GM21526 (cell line): ENCODE results near the gene KDM4F.

Experiments
- ATAC-seq: cut with Tn5 transposase; IDR thresholded peaks from one replicate; pipeline ENCODE4 v1.9.1; 2021; ENCODE audit warnings: moderate library complexity; ENCODE audit not compliant: unreplicated experiment, low FRiP score

Gene KDM4F

DNA sequence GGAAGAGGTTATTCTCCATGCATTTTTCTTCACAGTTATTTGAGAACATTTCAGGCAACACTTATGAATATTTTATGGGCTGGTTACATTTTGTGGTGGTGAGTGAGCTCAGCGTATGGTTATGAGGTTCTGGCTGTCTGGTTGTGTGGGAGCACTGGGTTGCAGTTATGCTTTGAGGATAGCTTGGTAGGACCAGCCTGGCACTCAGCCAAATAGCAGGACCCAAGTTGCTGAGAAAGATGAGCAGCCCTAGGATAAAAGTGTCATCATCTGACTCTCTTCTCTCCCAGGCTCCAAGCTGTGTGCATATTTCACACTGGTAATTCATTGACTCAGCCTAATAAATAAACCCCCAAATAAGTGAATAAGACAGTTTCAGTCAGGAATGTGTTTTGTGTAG is 9.4 kb downstream of the KDM4F start:
- no peak for ATAC-seq

DNA sequence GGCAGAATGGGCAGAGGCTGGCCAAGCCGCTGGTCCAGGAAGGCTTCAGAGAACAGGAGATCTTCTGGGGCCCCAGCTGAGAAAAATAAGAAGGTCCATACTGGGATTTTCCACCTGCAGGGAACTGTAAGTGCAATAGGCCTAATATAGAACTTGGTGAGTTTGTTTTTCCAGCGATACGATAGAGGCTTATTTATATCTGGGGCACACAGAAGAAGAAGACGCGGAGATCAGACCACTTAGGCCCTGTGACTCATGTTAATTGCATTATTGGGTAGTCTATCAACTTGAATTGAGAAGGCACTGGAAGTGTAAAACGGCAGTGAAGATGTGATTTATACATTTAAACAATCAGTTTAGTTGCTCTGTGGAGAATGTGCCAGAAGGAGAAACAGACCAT is 9.8 kb downstream of the KDM4F start:
- no peak for ATAC-seq

DNA sequence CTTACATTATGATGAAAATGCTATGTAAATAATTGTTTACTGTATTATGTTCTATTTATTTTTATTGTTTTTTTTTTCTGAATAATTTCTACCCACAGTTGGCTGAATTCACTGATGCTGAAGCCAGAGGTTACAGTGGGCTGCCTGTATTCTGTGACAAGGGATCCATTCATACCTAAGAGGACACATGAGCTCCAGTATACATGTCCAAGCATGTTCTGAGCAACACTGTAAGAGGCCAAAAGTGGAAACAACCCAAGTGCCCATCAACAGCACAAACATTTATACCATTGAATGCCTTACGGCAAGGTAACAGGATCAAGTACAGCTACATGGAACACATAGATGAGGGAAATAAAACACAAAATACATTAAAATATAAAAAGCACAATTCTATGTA is 16.1 kb downstream of the KDM4F start:
- ATAC-seq: no peak

DNA sequence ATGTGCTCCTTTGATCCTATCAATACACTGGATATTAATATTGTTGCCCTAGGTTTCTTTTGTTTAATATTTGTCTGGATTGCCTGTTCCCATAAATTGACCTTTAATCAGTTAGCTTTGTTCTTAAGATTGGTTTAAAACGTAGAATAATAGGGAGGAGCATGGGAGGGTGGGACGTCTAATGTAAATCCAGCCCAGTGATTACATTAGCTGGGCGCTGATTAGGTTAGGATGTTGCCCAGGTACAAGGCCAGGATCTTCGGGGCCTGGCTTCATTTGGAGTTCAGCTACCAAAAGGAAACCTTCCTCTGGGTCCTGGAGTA is 17.5 kb downstream of the KDM4F start, which contains the start of gene SRSF8:
Gene SRSF8 (plus strand): TSS at position 204 of the 323 bp plus-strand sequence. CDS start 308 bp downstream, outside the sequence.
- peak; percentile 39 for ATAC-seq

DNA sequence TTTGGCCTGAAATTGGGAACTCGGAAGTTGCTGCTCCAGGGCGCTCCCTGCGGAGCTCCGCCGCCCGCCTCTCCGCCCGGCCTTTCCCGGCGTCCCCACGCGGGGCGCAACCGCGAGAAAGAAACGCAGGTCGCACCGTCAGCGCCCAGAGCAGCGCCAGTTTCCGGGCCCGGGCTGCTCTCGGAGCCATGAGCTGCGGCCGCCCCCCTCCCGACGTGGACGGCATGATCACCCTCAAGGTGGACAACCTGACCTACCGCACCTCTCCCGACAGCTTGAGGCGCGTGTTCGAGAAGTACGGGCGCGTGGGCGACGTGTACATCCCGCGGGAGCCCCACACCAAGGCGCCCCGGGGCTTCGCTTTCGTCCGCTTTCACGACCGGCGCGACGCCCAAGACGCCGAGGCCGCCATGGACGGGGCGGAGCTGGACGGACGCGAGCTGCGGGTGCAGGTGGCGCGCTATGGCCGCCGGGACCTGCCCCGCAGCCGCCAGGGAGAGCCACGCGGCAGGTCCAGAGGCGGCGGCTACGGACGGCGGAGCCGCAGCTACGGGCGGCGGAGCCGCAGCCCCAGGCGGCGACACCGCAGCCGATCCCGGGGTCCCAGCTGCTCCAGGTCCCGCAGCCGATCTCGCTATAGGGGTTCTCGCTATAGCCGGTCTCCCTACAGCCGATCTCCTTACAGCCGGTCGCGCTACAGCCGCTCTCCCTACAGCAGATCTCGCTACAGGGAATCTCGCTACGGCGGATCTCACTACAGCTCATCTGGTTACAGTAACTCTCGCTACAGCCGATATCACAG is 18.0 kb downstream of the KDM4F start:
- ATAC-seq: peak; percentile 60

DNA sequence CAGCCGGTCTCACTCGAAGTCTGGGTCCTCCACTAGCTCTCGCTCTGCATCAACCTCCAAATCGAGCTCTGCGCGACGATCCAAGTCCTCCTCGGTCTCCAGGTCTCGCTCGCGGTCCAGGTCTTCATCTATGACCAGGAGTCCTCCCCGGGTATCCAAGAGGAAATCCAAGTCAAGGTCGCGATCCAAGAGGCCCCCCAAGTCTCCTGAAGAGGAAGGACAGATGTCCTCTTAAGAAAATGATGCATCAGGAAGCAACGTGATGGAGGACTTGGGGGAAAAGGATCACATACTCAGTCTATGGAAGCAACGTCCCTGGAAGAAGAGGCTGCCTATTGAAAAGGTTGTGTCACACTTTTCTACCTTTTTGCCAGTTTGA is 18.6 kb downstream of the KDM4F start:
- no peak for ATAC-seq

DNA sequence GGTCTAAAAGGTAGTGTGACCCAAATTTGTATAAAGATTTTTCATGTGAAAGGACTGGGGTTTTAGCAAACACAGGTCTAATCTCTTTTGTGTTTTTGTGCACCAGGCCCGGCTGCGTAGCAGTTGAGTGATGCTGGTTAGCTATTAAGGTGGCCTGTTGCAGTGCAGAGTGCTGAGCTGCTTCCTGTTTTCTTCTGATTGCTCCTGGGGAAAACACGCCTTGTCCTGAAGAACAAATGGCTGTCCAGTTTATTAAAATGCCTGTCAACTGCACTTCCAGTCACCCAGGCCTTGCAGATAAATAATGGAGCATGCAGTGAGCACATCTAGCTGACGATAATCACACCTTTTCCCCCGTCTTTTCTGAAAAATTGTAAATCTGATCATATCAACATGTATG is 19.3 kb downstream of the KDM4F start:
- peak; percentile 75 for ATAC-seq

DNA sequence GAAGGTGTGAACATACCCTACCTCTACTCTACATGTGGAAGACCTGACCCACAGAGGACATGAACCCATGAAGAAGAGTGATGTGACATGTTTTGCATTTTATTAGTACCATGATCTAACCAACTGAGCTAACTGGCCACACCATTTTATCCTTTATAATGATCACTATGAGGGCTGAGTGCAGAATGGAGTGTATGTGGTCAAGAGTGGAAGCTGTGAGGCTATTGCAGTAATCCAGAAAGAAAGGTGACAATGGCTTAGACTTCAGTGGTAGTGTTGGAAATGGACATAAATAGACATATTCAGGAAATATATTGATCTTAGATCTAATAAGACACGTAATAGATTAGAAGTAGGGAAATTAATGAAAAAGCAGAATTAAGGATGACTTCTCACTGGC is 21.2 kb downstream of the KDM4F start:
- ATAC-seq: no peak

DNA sequence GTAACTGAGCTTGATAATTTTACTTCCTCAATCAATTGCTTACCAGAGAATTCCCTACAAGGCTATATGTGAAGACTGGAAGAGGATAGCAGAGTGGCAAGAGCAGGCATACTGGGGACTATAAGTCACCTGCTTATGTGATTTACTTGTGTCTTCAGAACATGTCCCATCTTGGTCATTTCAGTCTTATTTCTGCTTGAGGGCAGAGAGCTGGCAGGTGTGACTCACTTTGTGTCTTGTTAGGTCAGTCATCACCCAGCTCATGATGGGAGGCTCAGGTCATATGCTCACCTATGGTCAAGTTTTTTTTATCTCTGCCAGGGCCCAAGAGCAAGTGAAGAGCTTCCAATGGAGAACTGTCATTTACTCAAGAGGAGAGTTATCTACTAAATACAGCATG is 23.7 kb downstream of the KDM4F start:
- no peak for ATAC-seq

DNA sequence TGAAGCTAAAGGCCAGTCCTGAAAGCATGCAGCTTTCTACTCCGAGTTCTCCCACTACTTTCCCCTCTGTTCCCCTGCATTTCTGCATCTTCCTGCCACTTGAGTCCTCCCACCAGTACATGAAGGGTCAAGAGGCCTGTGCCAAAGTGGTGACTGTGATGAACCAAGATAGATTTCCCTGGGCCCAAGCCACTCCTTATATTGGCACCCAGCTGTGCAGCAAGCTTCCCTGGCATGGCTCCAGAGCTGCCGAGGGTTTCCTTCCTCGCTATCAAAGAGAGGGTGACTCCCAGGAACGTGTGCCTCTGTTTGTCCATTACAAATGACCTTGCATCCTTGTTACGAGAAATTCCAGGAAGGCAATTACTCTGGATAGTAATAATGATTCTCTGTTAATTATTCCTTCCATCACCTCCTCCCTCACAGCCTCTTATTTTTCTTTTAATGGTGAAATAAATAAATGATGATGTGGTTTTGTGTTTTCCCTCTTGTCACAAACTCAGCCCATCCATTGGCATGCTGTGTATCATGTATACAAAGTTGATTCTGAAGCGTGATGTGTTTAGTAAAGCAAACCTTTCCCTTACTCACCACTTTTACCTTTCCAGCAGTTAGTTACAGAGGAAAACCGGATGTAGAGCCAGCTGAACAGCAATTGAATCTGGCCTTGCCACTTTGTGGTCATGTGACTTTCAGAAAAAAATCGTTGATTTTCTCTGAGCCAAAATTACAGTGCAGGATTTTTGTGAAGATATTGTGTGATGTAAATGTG is 25.8 kb downstream of the KDM4F start:
- ATAC-seq: no peak

DNA sequence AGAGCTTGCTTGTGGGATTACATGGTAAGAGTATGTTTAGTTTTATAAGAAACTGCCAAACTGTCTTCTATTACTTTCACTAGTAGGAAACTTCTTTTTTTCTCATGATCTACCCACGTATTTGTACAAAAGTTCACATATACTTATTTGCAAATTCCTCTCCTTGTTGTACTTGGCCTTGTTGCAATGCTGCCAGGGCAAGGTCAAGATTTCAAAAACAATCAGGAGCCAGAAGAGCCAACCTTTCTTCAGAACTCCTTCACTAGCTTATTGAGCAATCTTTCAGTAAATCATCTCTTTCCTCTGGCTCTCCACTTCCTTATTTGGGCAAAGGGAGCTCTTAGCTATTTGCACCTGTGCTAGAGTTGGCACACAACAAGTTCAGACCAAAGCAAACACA is 27.2 kb downstream of the KDM4F start:
- no peak for ATAC-seq

DNA sequence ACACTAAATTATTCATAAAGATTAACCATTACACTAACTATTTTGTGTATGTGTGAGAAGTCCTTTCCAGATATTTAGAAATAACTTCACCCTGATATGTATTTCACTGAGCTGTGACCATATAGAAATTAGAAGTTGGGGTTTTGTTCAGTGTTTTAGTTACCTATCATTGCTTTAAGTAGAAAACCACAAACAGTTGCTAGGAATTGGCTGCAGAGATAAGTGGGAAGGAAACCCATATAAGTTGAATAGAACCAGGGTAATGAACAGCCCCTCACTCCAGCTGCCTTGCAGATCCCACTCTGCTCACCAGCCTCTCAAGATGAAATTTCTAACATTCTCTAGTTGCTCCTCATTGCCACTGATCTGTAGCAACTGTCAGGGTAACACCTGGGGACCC is 27.8 kb downstream of the KDM4F start:
- ATAC-seq: no peak

DNA sequence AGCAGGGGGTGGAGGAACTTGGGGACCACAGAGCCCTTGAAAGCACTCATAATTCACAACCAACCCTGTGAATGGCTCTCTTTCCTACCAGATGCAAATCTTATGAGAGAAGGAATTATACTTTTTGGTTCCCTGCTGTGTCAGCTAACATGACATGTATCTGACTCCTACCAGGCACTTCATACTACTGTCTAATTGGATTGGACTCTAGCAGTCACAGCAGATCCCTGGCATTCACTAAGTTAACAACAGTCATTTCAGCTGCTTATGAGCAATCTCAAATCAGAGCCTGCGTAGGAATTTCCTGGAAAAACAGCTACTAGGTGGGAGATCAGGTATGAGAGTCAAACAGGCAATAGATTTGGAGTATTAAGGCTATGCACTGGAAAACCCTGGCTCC is 29.3 kb downstream of the KDM4F start:
- ATAC-seq: no peak

DNA sequence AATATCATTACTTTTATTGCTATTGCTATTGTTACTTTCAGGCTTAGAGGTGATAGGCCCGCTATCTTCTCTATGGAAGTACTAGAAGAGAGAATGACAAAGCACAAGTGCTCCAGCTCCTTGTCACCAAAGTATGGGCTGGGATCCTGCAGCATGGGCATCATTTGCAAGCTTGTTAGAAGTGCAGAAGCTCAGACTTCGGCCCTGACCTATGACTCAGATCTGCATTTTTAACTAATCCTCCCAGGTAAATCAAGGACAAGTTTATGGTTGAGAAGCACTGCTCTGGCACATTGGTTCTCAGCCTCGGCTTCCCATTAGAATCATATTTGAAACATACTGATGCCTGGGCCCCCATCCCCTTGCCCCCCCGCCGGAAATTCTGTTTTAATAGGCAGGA is 31.8 kb downstream of the KDM4F start:
- no peak for ATAC-seq

DNA sequence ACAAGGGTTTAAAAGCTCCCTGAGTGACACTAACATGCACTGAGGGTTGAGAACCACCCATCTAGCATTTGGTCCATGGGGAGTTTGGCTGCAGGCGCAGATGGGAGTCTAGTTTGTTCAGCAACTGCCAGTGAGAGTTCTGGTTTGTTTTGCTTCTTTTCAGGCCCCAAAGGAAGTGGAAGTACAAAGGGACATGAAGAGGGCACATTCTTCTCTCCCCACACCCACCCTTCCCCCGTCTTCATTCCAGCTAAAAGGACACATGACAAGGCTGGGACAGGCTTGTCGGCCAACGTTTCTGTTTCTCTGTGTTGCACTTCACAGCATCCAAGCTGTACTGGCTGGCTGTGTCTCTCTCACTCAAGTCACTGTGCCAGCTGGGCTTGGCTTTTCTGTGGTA is 32.2 kb downstream of the KDM4F start:
- ATAC-seq: no peak

DNA sequence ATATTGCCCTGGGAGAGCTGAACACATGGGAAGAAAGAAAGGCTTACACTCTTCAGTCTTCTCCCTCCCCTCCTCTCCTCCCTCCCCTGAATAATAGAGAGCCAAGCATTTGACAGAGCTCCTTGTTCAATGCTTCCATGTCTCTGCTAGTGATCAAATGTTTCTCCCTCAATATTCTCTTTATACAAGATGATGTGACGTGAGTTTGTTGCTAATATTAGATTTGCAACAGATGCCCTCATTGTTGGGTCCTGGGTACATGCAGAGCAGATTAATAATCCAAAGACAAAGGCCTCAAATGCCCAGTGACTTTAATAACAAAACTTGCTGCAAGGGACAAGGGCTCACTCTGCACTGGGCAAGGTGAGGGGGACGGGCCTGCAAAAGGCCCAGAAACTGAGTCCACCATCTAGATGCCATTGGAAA is 33.4 kb downstream of the KDM4F start:
- ATAC-seq: no peak

DNA sequence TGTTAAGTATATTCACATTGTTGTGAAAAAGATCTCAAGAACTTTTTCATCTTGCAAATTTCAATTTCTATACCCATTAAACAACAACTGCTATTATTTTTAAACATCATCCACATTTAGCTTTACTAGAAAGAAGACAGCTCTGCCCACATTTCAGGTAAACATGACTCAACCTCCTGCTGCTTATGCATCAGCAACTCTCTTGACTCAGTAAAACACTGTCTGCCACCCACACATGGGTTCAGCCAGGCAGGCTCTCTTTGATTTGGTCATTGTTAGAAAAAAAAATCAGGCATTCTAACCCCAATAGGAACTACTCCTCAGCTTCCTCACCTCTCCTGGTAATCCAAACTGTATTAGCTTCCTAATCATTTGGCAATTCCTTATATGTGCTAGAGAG is 35.3 kb downstream of the KDM4F start:
- ATAC-seq: no peak

DNA sequence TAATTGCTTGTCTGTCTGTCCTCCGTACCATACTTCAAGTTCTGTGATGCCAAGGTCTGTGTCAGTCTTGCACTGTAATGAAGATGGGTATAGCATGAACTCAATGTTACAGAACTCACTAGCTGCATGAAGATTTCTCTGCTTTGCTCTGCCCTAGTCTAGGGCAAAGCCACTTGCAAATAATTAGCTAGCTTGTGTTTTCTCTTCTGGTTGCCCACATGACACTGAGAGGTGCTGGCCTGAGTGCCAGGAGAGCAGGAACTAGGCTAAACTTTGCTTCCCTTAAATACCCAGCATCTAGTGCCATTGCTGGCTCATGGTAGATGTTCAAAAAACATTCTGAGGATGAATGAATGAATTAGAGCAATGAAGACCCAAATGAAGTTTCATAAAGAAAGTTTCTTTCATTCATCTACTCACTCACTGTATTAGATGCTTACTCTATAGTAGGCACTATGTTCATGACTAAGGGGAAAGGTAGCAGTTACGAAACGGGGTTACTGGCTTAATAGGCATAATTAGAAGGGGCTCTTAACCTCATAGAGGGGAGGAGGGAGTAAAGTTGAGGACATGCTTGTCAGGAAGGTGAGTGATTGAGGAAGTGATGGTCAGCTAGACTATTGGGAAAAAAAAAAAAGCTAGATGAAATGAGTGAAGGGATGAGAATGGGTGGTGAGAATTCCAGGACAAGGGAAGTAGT is 36.0 kb downstream of the KDM4F start:
- ATAC-seq: no peak

DNA sequence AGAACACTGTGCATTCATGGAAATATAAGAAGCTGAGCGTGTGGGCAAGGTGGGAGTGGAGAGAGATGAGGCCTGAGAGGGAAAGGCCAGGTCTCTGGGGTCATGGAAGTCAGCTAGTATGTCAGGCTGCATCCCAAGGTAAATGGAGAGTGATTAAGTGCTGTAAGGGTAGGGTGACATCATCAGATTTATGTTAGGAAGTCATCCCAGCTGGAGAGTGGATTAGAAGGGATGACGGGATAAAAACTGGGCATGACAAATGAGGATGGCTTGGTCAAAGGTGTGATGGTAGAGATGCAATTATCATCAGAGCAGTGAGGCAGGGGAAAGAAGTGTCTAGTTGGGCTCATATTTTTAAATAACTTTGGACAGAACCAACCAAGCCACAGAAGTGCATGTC is 36.9 kb downstream of the KDM4F start:
- no peak for ATAC-seq

DNA sequence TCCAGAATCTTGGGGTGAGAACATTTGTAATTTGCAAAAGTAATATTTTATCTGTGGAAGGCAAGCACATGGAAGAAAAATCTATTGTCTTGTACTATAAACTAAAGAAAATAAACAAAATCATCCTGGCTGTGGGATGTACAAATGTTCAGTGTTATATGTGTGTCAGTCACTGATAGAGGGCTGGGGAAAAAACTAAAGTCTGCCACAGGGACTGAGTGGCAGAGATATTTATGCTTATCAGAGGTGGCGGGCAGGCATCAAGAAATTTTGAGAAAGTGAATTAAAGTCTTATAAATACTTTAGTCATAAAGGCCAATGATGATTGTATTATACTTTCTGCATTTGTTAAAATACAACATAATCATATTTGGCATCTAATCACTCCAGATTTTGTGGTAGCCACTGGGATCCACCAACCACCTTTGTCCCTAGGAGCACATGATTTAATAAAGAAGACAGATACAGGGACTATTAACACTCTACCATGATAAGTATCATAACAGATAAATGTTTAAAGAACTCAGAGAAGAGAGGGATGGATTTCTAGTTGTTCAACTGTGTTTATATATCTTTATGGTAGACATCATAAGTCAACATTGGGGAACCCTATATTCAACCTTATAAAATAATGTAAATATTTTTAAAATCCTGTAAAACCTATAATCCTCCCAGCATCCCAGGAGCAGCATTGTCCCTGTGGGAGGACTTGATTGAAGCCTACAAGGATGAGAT is 37.8 kb downstream of the KDM4F start:
- no peak for ATAC-seq
